A673 (cell line): ENCODE data around the gene TTLL8. TPM values are rescaled to one million over a fixed set of nuclear protein-coding genes. Genes with fewer than 3 reads are reported as not detected.

Experiments used
- BruUV-seq: library from RNA; stranded (reverse); fragments of 400-500 nt; replicated peaks from 2 replicates; lab custom pipeline; 2021; lab: Mats Ljungman, UMichigan
- CTCF ChIA-PET: fragments of 300-600 bp; sonication (Branson Sonifier 250); formaldehyde crosslinking; loops from one replicate; lab custom pipeline; 2022; ENCODE audit warnings: antibody characterized with exemption; lab: Charles Lee
- POLR2A ChIA-PET: fragments of 300-600 bp; sonication (Branson Sonifier 250); formaldehyde crosslinking; loops from one replicate; lab custom pipeline; 2022; ENCODE audit warnings: antibody characterized with exemption; ENCODE audit not compliant: low non-redundant PET; lab: Charles Lee
- DNase-seq: peaks from one replicate; pipeline ENCODE4 v3.0.0-alpha.2; 2015; ENCODE audit warnings: low spot score
- H3K27ac ChIP-seq: fragments of 200-600 bp; sonication (generic); 2 replicates; pipeline ENCODE4 v1.5.1; 2016; ENCODE audit warnings: mixed run types, low read depth, mild to moderate bottlenecking, mixed read lengths, antibody characterized with exemption, low read length; ENCODE audit not compliant: poor library complexity, severe bottlenecking
- H3K27me3 ChIP-seq: fragments of 200-600 bp; sonication (generic); replicated peaks from 2 replicates; pipeline ENCODE4 v1.6.1; 2017; ENCODE audit warnings: mixed run types, low read depth, mild to moderate bottlenecking, mixed read lengths, antibody characterized with exemption, low read length; ENCODE audit not compliant: insufficient read depth, poor library complexity
- H3K36me3 ChIP-seq: fragments of 200-600 bp; sonication (generic); 2 replicates; pipeline ENCODE4 v1.6.1; 2016; ENCODE audit warnings: mixed run types, mild to moderate bottlenecking, mixed read lengths, antibody characterized with exemption, low read length; ENCODE audit not compliant: insufficient read depth, poor library complexity, severe bottlenecking
- H3K4me1 ChIP-seq: fragments of 200-600 bp; sonication (generic); 2 replicates; pipeline ENCODE4 v1.6.1; 2017; ENCODE audit warnings: mixed run types, mild to moderate bottlenecking, mixed read lengths, antibody characterized with exemption, low read length; ENCODE audit not compliant: insufficient read depth, poor library complexity, severe bottlenecking
- H3K4me3 ChIP-seq: fragments of 200-600 bp; sonication (generic); 2 replicates; pipeline ENCODE4 v1.5.1; 2016; ENCODE audit warnings: low read depth, mixed run types, mild to moderate bottlenecking, mixed read lengths, low read length; ENCODE audit not compliant: poor library complexity, severe bottlenecking
- H3K9me3 ChIP-seq: fragments of 200-600 bp; sonication (generic); 2 replicates; pipeline ENCODE4 v1.6.1; 2016; ENCODE audit warnings: mixed run types, low read depth, mild to moderate bottlenecking, mixed read lengths, antibody characterized with exemption, low read length; ENCODE audit not compliant: poor library complexity, severe bottlenecking
- CTCF ChIP-seq: fragments of 300-800, 200-600 bp; sonication (generic); conservative IDR thresholded peaks from 2 replicates; pipeline ENCODE4 v1.5.1; 2017; ENCODE audit warnings: low read depth, mild to moderate bottlenecking, antibody characterized with exemption, low read length, moderate library complexity, mixed read lengths
- EZH2 ChIP-seq: fragments of 200-600 bp; sonication (generic); IDR thresholded peaks from 2 replicates; pipeline ENCODE4 v1.6.1; 2017; ENCODE audit warnings: borderline replicate concordance, low read depth, mild to moderate bottlenecking, mixed read lengths, antibody characterized with exemption, low read length; ENCODE audit not compliant: poor library complexity, severe bottlenecking
- intact Hi-C: fragments of 100-400 bp; cut with micrococcal nuclease; formaldehyde crosslinking; loops from one replicate; pipeline ENCODE4 v1.10.0; 2022; ENCODE audit not compliant: unreplicated experiment
- total RNA-seq: library from RNA; stranded (reverse); gene quantifications from 2 replicates; pipeline ENCODE4 v1.2.3, GENCODE V29; 2021

The TTLL8 gene
- total RNA-seq, 1 experiment from 2014 or later, result not detected

GRCh38 chr22:50016988-50017700 lies 41.0 kb downstream of the TTLL8 start:
- no peaks in the 10 kb centered on the region for H3K36me3 ChIP-seq
- intact Hi-C loops, result no loop called here
- peaks cover 4% of the 10 kb centered on the region for H3K9me3 ChIP-seq
- peaks cover 6% of the 10 kb centered on the region for H3K4me1 ChIP-seq
- TF ChIP-seq CTCF (no peak), EZH2 (no peak)
- no peak for DNase-seq
- no peak overlapping the region for H3K27ac ChIP-seq
- H3K4me3 ChIP-seq, result no peak overlapping the region
- ChIA-PET POLR2A (no interaction called here), CTCF (no interaction called here)
- H3K27me3 ChIP-seq, result no peaks in the 10 kb centered on the region
- no TSS peak for BruUV-seq

GRCh38 chr22:50016308-50016987 lies 41.6 kb downstream of the TTLL8 start:
- H3K36me3 ChIP-seq, result no peaks in the 10 kb centered on the region
- intact Hi-C loops, result no loop called here
- TF ChIP-seq CTCF (no peak), EZH2 (no peak)
- POLR2A ChIA-PET, result no interaction called here
- no peak overlapping the region for H3K27ac ChIP-seq
- H3K27me3 ChIP-seq, result no peaks in the 10 kb centered on the region
- peaks cover 4% of the 10 kb centered on the region for H3K9me3 ChIP-seq
- no TSS peak for BruUV-seq
- no peak for DNase-seq
- no peak overlapping the region for H3K4me3 ChIP-seq
- peaks cover 6% of the 10 kb centered on the region for H3K4me1 ChIP-seq
- CTCF ChIA-PET, result no interaction called here

- no peak overlapping the region for H3K4me3 ChIP-seq
- no peak for DNase-seq
- H3K27ac ChIP-seq, result no peak overlapping the region
- no peaks in the 10 kb centered on the region for H3K36me3 ChIP-seq
- H3K9me3 ChIP-seq, result peaks cover 4% of the 10 kb centered on the region
- CTCF ChIA-PET, result no interaction called here
- H3K4me1 ChIP-seq, result peaks cover 6% of the 10 kb centered on the region
- BruUV-seq, result no TSS peak
- intact Hi-C loops, result no loop called here
- H3K27me3 ChIP-seq, result no peaks in the 10 kb centered on the region
- TF ChIP-seq CTCF, result no peak
- TF ChIP-seq EZH2, result no peak
- POLR2A ChIA-PET, result no interaction called here
Measured at GRCh38 chr22:50015451-50016307, 42.4 kb downstream of the TTLL8 start.
